K562 (cell line): ENCODE results near the gene LEPR. TPM values are rescaled to one million over a fixed set of nuclear protein-coding genes. Genes with fewer than 3 reads are reported as not detected.
"Not testable (repeated sequence)": the region's sequence is repeated elsewhere in the genome, so short reads cannot be mapped to it uniquely, and the experiment has no call there.

Experiments
- ATAC-seq: fragments of 200-7000 bp; cut with Tn5 transposase; 3 replicates; pipeline ENCODE4 v1.9.1; 2020; ENCODE audit warnings: moderate library complexity
- BruUV-seq: library from RNA; stranded (reverse); fragments of 400-500 nt; replicated peaks from 2 replicates; lab custom pipeline; 2021; lab: Mats Ljungman, UMichigan
- CTCF ChIA-PET: fragments of 300-600 bp; formaldehyde crosslinking; extraction: SDS; loops from one replicate; lab custom pipeline; 2021; ENCODE audit warnings: low intra/inter-chr PET ratio; lab: Yijun Ruan, JAX
- POLR2A ChIA-PET: fragments of 300-600, 350-650 bp; sonication (Branson Sonifier 250); formaldehyde crosslinking; extraction: SDS; loops from one replicate; lab custom pipeline; 2021; ENCODE audit warnings: antibody characterized with exemption, inconsistent platforms; lab: Yijun Ruan, JAX
- DNase-seq, 4 experiments: peaks; one replicate each; pipeline versions ENCODE4 v3.0.0 to v3.0.0-alpha.2; 2011 to 2018; ENCODE audit warnings: low spot score in 3 of 4, mixed read lengths in 3 of 4; ENCODE audit errors: extremely low read depth in 1 of 4
- FAIRE-seq: peaks from 2 replicates; lab custom pipeline; 2011; peaks lifted over from hg19 to GRCh38; lab: Jason Lieb, UNC
- H2AFZ ChIP-seq: 2 replicates; pipeline ENCODE4 v1.6.0; 2011; ENCODE audit warnings: low read depth, low read length, control low read depth, inconsistent platforms
- H3K27ac ChIP-seq: fragments of 200-600 bp; 3 replicates; pipeline ENCODE4 v1.8.0; 2011; ENCODE audit warnings: low read depth, mild to moderate bottlenecking, control low read depth, inconsistent platforms, low read length, moderate library complexity, mixed read lengths; ENCODE audit errors: extremely low read depth
- H3K27me3 ChIP-seq, 2 experiments: fragments of 300-600 bp in 1 of 2; 2 replicates in 1 of 2; 3 replicates in 1 of 2; pipeline versions ENCODE4 v1.6.0 to v1.8.0; 2011; ENCODE audit warnings: inconsistent platforms in 2 of 2, low read length in 2 of 2, mild to moderate bottlenecking in 1 of 2, mixed read lengths in 1 of 2, moderate library complexity in 1 of 2; ENCODE audit not compliant: control insufficient read depth in 2 of 2, insufficient read depth in 2 of 2
- H3K36me3 ChIP-seq: fragments of 300-600 bp; 3 replicates; pipeline ENCODE4 v1.8.0; 2011; ENCODE audit warnings: mild to moderate bottlenecking, low read length, inconsistent platforms; ENCODE audit not compliant: control insufficient read depth, insufficient read depth
- H3K4me1 ChIP-seq, 2 experiments: fragments of 200-600 bp in 1 of 2; replicated peaks in 1 of 2; 2 replicates in 1 of 2; 3 replicates in 1 of 2; pipeline versions ENCODE4 v1.5.1 to v1.8.0; 2011; ENCODE audit warnings: inconsistent platforms in 2 of 2, low read length in 2 of 2, mild to moderate bottlenecking in 1 of 2, mixed read lengths in 1 of 2, moderate library complexity in 1 of 2; ENCODE audit not compliant: control insufficient read depth in 2 of 2, insufficient read depth in 2 of 2
- H3K4me2 ChIP-seq: 2 replicates; pipeline ENCODE4 v1.6.1; 2011; ENCODE audit warnings: low read length, control low read depth, inconsistent platforms, mixed read lengths; ENCODE audit not compliant: insufficient read depth
- H3K4me3 ChIP-seq: fragments of 200-600 bp; sonication (generic), shearing (Covaris generic); 2 replicates; pipeline ENCODE4 v1.5.1; 2016; ENCODE audit warnings: control low read depth, inconsistent platforms
- H3K79me2 ChIP-seq: fragments of 200-600 bp; 3 replicates; pipeline ENCODE4 v1.8.0; 2011; ENCODE audit warnings: low read length, inconsistent platforms; ENCODE audit not compliant: control insufficient read depth, insufficient read depth
- H3K9ac ChIP-seq, 2 experiments: 2 replicates each; pipeline versions ENCODE4 v1.6.0 to v1.6.1; 2011; ENCODE audit warnings: low read depth in 2 of 2, low read length in 2 of 2, control low read depth in 1 of 2, inconsistent platforms in 1 of 2, mild to moderate bottlenecking in 1 of 2, mixed read lengths in 1 of 2; ENCODE audit not compliant: insufficient read depth in 1 of 2
- H3K9me1 ChIP-seq: one replicate; pipeline ENCODE4 v1.6.0; 2011; ENCODE audit warnings: inconsistent platforms, mild to moderate bottlenecking, low read length, moderate library complexity; ENCODE audit not compliant: control insufficient read depth, insufficient read depth
- H3K9me3 ChIP-seq: replicated peaks from 2 replicates; pipeline ENCODE4 v1.5.1; 2011; ENCODE audit warnings: low read depth, low read length, inconsistent platforms; ENCODE audit not compliant: control insufficient read depth, insufficient read depth
- H4K20me1 ChIP-seq: replicated peaks from 2 replicates; pipeline ENCODE4 v1.6.1; 2011; ENCODE audit warnings: low read length, inconsistent platforms, mixed read lengths; ENCODE audit not compliant: control insufficient read depth, insufficient read depth
- ARID2 ChIP-seq: fragments of 450-650 bp; IDR thresholded peaks from 2 replicates; pipeline ENCODE4 v1.6.1; 2017; ENCODE audit warnings: antibody characterized with exemption, mild to moderate bottlenecking
- CBX5 ChIP-seq: IDR thresholded peaks from 2 replicates; pipeline ENCODE4 v1.6.1; 2014; ENCODE audit warnings: low read depth, borderline replicate concordance
- FOXA1 ChIP-seq: fragments of 450-650 bp; IDR thresholded peaks from 2 replicates; pipeline ENCODE4 v1.6.1; 2016; ENCODE audit warnings: mild to moderate bottlenecking, borderline replicate concordance
- HDAC1 ChIP-seq, 2 experiments: fragments of 450-650 bp; IDR thresholded peaks; 2 replicates each; pipeline ENCODE4 v1.6.1; 2016 to 2017; ENCODE audit warnings: inconsistent platforms in 1 of 2, mild to moderate bottlenecking in 1 of 2, moderate library complexity in 1 of 2
- JUND ChIP-seq, 2 experiments: IDR thresholded peaks; 2 replicates in 1 of 2; 3 replicates in 1 of 2; pipeline ENCODE4 v1.6.1; 2011; ENCODE audit warnings: borderline replicate concordance in 2 of 2, low read depth in 2 of 2, low read length in 2 of 2, improper control_type of control experiment in 1 of 2, missing biosample characterization in 1 of 2, missing genetic modification characterization in 1 of 2, missing genetic modification reagents in 1 of 2
- MCM7 ChIP-seq, 2 experiments: fragments of 450-650 bp; IDR thresholded peaks; 2 replicates each; pipeline ENCODE4 v1.6.1; 2016 to 2018
- RFX5 ChIP-seq: IDR thresholded peaks from 2 replicates; pipeline ENCODE4 v1.6.1; 2011; ENCODE audit warnings: low read depth, mild to moderate bottlenecking, improper control_type of control experiment, low read length
- TAF9B ChIP-seq: fragments of 450-650 bp; IDR thresholded peaks from 2 replicates; pipeline ENCODE4 v1.6.1; 2018; ENCODE audit warnings: mild to moderate bottlenecking; ENCODE audit not compliant: partially characterized antibody
- ZFP1 ChIP-seq: fragments of 450-650 bp; formaldehyde crosslinking; IDR thresholded peaks from 2 replicates; pipeline ENCODE4 v1.4.0; 2020; ENCODE audit warnings: mild to moderate bottlenecking, mixed read lengths
- ZNF507 ChIP-seq: conservative IDR thresholded peaks from 2 replicates; pipeline ENCODE4 v1.6.1; 2017; ENCODE audit warnings: missing genetic modification characterization, missing compliant biosample characterization
- WGBS: fragments of 100-300 bp; shearing (Covaris generic); methylation state at CpG from one replicate; pipeline ENCODE4 v1.1.6; 2016; ENCODE audit warnings: low coverage, mixed read lengths; ENCODE audit not compliant: insufficient coverage; ENCODE audit errors: missing lambda C conversion rate; 5-methylcytosine and 5-hydroxymethylcytosine counted together
- in situ Hi-C: fragments of 300-500 bp; cut with MboI; formaldehyde crosslinking; loops from 4 replicates; pipeline ENCODE4 v1.15.0; 2018; ENCODE audit warnings: inconsistent platforms, mixed read lengths
- intact Hi-C: fragments of 100-400 bp; cut with micrococcal nuclease; formaldehyde crosslinking; loops from 2 replicates; pipeline ENCODE4 v1.14.2; 2022
- polyA plus RNA-seq, 8 experiments: library from polyadenylated mRNA; depleted of rRNA in 4 of 8; stranded (reverse) in 5 of 8; unstranded in 3 of 8; fragments of >200 nt; fragmentation: Nextera tagmentation in 2 of 8; fragmentation: Illumina TruSeq in 1 of 8; extraction: Ambion mirVana in 2 of 8; extraction: Trizol in 1 of 8; gene quantifications; 2 replicates each; pipeline versions ENCODE4 v1.2.1 to v1.2.3, GENCODE V29; 2011 to 2014; ENCODE audit warnings: inconsistent platforms in 1 of 8, missing spikeins in 1 of 8
- total RNA-seq, 7 experiments: library from RNA; depleted of rRNA in 6 of 7; stranded (reverse); fragments of >200 nt in 6 of 7; fragmentation: Illumina TruSeq in 2 of 7; extraction: Trizol in 2 of 7; gene quantifications; 2 replicates each; pipeline versions ENCODE4 v1.2.1 to v1.2.3, GENCODE V29; 2011 to 2021; ENCODE audit warnings: low replicate concordance in 1 of 7
- TF ChIP-seq, protein P1 (sequence below): sonication (generic); formaldehyde crosslinking; IDR thresholded peaks from 2 replicates; pipeline ENCODE4 v1.8.1; 2023; ENCODE audit warnings: mild to moderate bottlenecking, missing genetic modification reagents

Gene LEPR
- total and polyA plus RNA-seq, 9 of the 15 experiments (the other 6 are each of a cell fraction or from before 2014, with no cell fraction given): 12.2 to 111 (median 43.1) TPM

GRCh38 chr1:65465837-65466236 lies 45.4 kb downstream of the LEPR start:
- POLR2A ChIA-PET, H2AFZ ChIP-seq, H4K20me1 ChIP-seq, in situ Hi-C loops, H3K4me3 ChIP-seq, H3K9me1 ChIP-seq, H3K9me3 ChIP-seq, H3K27me3 ChIP-seq, BruUV-seq, CTCF ChIA-PET, DNase-seq, H3K4me2 ChIP-seq, H3K27ac ChIP-seq, ATAC-seq, intact Hi-C loops, FAIRE-seq, H3K9ac ChIP-seq: not testable (repeated sequence)
- Histone ChIP-seq H3K79me2 (peaks cover 19% of the 10 kb centered on the region), H3K4me1 (peaks cover 7 to 37% of the 10 kb centered on the region in 2 experiments), H3K36me3 (peaks cover 12% of the 10 kb centered on the region; the same call in 2 of the 3 replicates)
- peak; percentile 75 for TF ChIP-seq ZNF507 (tag)
- 100% methylated on average over 1 of the region's 1 CpG for WGBS

DNA sequence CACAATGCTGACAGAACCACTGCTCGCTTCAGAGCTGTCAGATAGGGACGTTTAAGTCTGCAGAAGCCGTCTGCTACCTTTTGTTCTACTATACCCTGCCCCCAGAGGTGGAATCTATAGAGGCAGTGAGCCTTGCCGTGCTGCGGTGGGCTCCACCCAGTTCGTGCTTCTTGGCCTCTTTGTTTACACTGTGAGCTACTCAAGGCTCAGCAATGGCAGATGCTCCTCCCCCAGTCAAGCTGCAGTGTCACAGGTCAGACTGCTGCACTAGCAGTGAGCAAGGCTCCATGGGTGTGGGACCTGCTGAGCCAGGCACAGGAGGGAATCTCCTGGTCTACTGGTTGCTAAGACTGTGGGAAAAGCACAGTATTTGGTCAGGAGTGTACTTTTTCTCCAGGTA lies 47.1 kb downstream of the LEPR start:
- Histone ChIP-seq H2AFZ (peak overlapping the region; percentile 79), H4K20me1 (no peaks in the 10 kb centered on the region), H3K27me3 (no peaks in the 10 kb centered on the region), H3K4me3 (no peak overlapping the region), H3K79me2 (peaks cover 32% of the 10 kb centered on the region), H3K9me3 (peaks cover 7% of the 10 kb centered on the region; the same call in 1 of the 2 replicates), H3K4me2 (peak overlapping the region; percentile 50), H3K36me3 (peaks cover 17% of the 10 kb centered on the region), H3K4me1 (peaks cover 7 to 45% of the 10 kb centered on the region in 2 experiments), H3K9me1 (no peaks in the 10 kb centered on the region), H3K9ac (no peak overlapping the region), H3K27ac (peak overlapping the region; percentile 27; the same call in 1 of the 3 replicates)
- 14% methylated on average over 6 of the region's 6 CpGs for WGBS
- ChIA-PET POLR2A (interaction anchor here (0.6 to 1.8 kb wide), 3 partner anchors 9 to 314 kb away, joined by 3 to 5 read pairs (median 4); no protein-coding TSS in a partner anchor), CTCF (no interaction called here)
- peak; percentile 83 for FAIRE-seq
- in situ Hi-C loops: no loop called here
- no TSS peak for BruUV-seq
- intact Hi-C loops: no loop called here
- peak; percentile 55 to 92 (median 60) for DNase-seq
- ATAC-seq: peak; percentile 82
- TF ChIP-seq ZFP1 (CRISPR knock-in tag) (no peak), CBX5 (no peak), RFX5 (no peak), JUND (IDR thresholded peaks at IDR 0.05; ENCODE audit: borderline replicate concordance, low read depth, low read length) (no peak), JUND (tag; IDR thresholded peaks at IDR 0.05; ENCODE audit: borderline replicate concordance, low read depth, low read length) (no peak; the same call in 2 of the 3 replicates), MCM7 (IDR thresholded peaks at IDR 0.05) (no peak), ARID2 (no peak), FOXA1 (0 out of 2 replicates have a peak, but pooled peaks have one; percentile 19), HDAC1 (IDR thresholded peaks at IDR 0.05) (no peak), TAF9B (no peak)
- TF ChIP-seq, protein P1, sequence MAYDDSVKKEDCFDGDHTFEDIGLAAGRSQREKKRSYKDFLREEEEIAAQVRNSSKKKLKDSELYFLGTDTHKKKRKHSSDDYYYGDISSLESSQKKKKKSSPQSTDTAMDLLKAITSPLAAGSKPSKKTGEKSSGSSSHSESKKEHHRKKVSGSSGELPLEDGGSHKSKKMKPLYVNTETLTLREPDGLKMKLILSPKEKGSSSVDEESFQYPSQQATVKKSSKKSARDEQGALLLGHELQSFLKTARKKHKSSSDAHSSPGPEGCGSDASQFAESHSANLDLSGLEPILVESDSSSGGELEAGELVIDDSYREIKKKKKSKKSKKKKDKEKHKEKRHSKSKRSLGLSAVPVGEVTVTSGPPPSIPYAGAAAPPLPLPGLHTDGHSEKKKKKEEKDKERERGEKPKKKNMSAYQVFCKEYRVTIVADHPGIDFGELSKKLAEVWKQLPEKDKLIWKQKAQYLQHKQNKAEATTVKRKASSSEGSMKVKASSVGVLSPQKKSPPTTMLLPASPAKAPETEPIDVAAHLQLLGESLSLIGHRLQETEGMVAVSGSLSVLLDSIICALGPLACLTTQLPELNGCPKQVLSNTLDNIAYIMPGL (CRISPR knock-in tag): no peak
